ENCODE data around the gene UCP3.

UCP3 gene

GRCh38 chr11:74008373-74009229 is at the start of gene UCP3:
Gene UCP3, minus strand, starts transcription at chr11:74009085. Its CDS starts 2,043 bp downstream, at chr11:74007042.
- in situ Hi-C loops (cut with MboI; ENCODE audit: low sequenced_read_pairs), result no loop called here

GRCh38 chr11:74057249-74058151 is 48.6 kb upstream of the UCP3 start:
- in situ Hi-C loops (cut with MboI; ENCODE audit: low sequenced_read_pairs), result no loop called here

- in situ Hi-C loops (cut with MboI; ENCODE audit: low sequenced_read_pairs), result no loop called here
Measured at GRCh38 chr11:74055938-74056337, 47.1 kb upstream of the UCP3 start.

- in situ Hi-C loops (cut with MboI; ENCODE audit: low sequenced_read_pairs), result no loop called here
Measured at GRCh38 chr11:74050465-74050864, 41.6 kb upstream of the UCP3 start.

- in situ Hi-C loops (cut with MboI; ENCODE audit: low sequenced_read_pairs), result no loop called here
Measured at GRCh38 chr11:74048993-74049392, 40.1 kb upstream of the UCP3 start.

GRCh38 chr11:74044538-74044937 is 35.7 kb upstream of the UCP3 start:
- in situ Hi-C loops (cut with MboI; ENCODE audit: low sequenced_read_pairs), result no loop called here

GRCh38 chr11:74043450-74043849 is 34.6 kb upstream of the UCP3 start:
- in situ Hi-C loops (cut with MboI; ENCODE audit: low sequenced_read_pairs), result no loop called here

GRCh38 chr11:74037309-74037708 is 28.4 kb upstream of the UCP3 start:
- in situ Hi-C loops (cut with MboI; ENCODE audit: low sequenced_read_pairs), result no loop called here

GRCh38 chr11:74035264-74035663 is 26.4 kb upstream of the UCP3 start:
- in situ Hi-C loops (cut with MboI; ENCODE audit: low sequenced_read_pairs), result no loop called here

- in situ Hi-C loops (cut with MboI; ENCODE audit: low sequenced_read_pairs), result no loop called here
Measured at GRCh38 chr11:74033046-74033445, 24.2 kb upstream of the UCP3 start.

- in situ Hi-C loops (cut with MboI; ENCODE audit: low sequenced_read_pairs), result no loop called here
Measured at GRCh38 chr11:74030723-74031676, 22.1 kb upstream of the UCP3 start.

GRCh38 chr11:74025467-74026166 is 16.7 kb upstream of the UCP3 start:
- in situ Hi-C loops (cut with MboI; ENCODE audit: low sequenced_read_pairs), result no loop called here

- in situ Hi-C loops (cut with MboI; ENCODE audit: low sequenced_read_pairs), result no loop called here
Measured at GRCh38 chr11:74024261-74025029, 15.6 kb upstream of the UCP3 start.

- in situ Hi-C loops (cut with MboI; ENCODE audit: low sequenced_read_pairs), result no loop called here
Measured at GRCh38 chr11:74023276-74023675, 14.4 kb upstream of the UCP3 start.

GRCh38 chr11:74022546-74022945 is 13.7 kb upstream of the UCP3 start:
- in situ Hi-C loops (cut with MboI; ENCODE audit: low sequenced_read_pairs), result no loop called here

- in situ Hi-C loops (cut with MboI; ENCODE audit: low sequenced_read_pairs), result no loop called here
Measured at GRCh38 chr11:74021998-74022397, 13.1 kb upstream of the UCP3 start.

GRCh38 chr11:74020539-74020938 is 11.7 kb upstream of the UCP3 start:
- in situ Hi-C loops (cut with MboI; ENCODE audit: low sequenced_read_pairs), result no loop called here

- in situ Hi-C loops (cut with MboI; ENCODE audit: low sequenced_read_pairs), result no loop called here
Measured at GRCh38 chr11:74019860-74020259, 11.0 kb upstream of the UCP3 start.

- in situ Hi-C loops (cut with MboI; ENCODE audit: low sequenced_read_pairs), result no loop called here
Measured at GRCh38 chr11:74019104-74019738, 10.3 kb upstream of the UCP3 start.

Measured in HL-60/S4 treated with phorbol 12-myristate 13-acetate at 8.2 ng/mL for 4 days and 3 days (cell line).